Fibroblast of upper back skin (primary cell): ENCODE data around the gene NOC2L.

Experiments used
- DNase-seq: peaks from one replicate; pipeline ENCODE4 v3.0.0-alpha.2; 2013

The NOC2L gene

DNA sequence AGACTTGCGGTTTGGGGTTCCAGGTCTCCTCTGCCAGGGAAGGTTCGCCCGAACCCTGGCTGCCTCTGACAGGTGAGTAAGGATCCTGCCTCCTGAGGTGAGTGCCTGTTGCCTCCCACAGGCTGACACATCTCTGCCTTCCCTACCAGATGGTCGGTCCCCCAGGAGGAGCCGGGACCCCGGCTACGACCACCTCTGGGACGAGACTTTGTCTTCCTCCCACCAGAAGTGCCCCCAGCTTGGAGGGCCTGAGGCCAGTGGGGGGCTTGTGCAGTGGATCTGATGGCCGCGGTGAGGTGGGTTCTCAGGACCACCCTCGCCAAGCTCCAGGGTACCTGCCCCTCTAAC lies 15.2 kb upstream of the NOC2L start:
- no peak for DNase-seq

DNA sequence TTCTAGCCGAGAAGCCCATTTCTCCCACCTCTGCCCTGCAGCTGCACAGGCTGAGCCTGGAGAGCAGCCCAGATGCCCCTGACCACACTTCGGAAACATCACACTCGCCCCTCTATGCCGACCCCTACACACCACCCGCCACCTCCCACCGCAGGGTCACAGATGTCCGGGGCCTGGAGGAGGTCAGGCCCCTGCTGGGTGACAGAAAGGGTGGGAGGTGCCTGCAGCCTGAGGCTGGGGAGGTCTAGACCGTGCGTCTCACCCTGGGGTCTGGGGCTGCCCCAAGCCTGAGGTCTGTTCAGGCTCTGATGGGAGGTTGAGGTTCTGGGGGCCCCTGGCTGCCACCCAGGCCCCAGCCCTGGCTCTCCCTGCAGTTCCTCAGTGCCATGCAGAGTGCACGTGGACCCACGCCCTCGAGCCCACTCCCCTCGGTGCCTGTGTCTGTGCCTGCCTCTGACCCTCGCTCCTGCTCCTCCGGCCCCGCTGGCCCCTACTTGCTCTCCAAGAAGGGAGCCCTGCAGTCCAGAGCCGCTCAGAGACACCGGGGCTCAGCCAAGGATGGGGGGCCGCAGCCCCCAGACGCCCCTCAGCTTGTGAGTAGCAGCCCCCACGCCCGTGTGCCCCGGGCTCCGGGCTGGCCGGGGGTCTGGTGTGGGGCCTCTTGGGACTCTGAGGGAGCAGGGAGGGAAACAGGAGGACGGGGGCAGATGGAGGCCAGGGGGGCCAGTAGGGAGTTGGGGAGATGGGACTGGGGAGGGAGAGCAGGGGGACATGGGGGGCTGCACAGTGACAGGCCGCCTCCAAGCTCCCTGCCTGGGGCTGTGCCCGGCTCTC lies 14.6 kb upstream of the NOC2L start:
- DNase-seq: no peak

DNA sequence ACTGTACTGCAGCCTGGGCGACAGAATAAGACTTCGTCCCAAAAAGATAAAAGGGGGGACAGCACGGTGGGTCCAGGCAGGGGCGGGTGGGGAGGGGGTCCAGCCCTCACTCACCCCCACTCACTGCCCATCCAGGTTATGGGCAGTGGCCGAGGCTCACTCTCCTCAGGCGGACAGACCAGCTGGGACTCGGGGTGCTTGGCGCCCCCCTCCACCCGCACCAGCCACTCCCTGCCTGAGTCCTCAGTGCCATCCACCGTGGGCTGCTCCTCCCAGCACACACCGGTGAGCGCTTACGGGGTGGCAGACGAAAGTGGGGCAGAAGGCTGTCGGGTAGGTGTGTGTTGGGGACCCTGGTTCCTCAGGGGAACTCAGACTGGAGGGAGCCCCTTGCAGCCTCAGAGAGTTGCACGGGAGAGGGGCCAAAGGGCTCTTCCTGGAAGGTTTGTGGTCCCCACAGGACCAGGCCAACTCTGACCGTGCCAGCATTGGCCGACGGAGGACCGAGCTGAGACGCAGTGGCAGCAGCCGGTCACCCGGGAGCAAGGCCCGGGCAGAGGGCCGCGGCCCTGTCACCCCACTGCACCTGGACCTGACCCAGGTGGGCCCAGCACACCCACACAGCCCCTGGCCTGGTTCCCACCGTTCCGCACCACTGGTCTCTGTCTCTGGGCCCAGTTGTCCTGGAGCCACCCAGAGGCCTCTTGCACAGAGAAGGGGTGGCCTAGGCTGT lies 13.8 kb upstream of the NOC2L start:
- DNase-seq: no peak

DNA sequence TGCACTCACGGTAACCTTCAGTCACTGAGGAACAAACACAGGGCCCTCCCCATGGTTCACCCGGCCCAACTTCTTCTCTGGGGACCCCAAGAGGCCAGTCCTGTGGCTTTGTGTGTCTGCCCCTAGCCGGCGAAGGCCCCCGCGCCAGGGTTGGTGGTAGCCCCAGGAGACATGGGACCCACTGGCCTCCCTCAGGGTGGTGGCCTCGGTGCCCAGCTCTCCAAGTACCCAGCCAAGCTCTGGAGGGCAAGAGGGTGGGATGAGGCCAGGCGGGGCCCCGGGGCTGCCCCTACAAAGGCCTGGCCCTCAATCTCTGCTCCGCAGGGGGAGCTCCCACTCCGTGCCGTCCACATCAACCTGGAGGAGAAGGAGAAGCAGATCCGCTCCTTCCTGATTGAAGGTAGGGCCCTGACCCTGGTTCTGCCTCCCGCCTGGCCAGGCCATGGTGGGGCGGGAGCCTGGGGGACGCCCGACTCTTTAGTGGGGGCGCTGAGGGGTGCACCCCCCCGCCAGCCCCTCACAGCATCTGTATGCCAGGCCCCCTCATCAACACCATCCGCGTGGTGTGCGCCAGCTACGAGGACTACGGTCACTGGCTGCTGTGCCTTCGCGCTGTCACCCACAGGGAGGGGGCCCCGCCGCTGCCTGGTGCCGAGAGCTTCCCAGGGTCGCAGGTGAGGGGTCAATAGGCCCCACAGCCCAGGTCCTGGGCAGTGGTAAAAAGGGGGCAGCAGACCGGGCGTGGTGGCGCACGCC lies 12.9 kb upstream of the NOC2L start:
- no peak for DNase-seq

DNA sequence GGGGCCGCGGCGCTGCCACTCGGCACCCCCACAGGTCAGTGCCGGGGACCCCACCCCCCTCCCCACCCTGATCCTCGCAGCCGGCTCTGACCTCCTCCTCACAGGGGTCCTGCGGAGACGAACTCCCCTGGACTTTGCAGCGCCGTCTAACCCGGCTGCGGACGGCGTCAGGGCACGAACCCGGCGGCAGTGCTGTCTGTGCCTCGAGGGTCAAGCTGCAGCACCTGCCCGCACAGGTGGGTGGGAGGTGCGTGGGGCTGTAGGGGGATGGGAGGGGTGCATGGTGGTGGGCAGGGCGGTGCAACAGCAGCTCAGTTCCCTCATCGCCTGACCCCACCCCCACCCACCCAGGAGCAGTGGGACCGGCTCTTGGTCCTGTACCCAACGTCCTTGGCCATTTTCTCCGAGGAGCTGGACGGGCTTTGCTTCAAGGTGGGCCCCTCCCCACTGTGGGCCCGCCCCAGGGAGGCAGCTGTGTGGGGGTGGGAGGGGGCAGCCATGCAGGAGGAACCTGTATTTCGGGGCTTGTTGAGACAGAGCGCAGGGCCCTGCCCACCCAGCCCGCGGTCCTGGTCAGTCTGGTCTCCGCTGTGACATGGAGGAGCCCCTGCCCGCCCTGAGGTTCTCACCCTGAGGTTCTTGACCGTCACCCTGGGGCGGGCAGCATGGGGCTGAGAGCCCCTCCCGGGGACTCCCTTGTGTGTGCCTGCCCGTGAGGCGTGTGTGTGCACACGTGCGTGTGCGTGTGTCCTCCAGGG lies 12.1 kb upstream of the NOC2L start:
- DNase-seq: no peak

DNA sequence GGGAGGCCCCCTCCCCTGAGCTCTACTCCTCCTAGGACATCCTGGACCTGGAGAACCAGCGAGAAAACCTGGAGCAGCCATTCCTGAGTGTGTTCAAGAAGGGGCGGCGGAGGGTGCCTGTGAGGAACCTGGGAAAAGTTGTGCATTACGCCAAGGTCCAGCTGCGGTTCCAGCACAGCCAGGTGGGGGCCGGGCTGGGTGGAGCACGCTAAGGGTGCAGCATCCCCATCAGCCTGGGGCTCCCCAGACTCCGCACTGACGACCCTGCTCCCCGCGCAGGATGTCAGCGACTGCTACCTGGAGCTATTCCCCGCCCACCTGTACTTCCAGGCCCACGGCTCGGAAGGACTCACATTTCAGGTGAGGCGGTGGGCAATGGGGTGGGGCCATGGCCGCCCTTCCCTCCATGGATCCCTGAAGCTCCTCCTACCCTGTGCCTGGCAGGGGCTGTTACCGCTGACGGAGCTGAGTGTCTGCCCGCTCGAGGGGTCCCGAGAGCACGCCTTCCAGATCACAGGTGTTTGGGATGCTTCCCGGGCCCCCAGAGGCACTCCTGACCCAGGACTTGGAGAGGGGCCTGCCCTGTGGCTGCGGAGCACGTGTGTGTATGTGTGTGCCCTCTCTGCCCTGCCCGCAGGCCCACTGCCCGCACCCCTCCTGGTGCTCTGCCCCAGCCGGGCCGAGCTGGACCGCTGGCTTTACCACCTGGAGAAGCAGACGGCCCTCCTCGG lies 11.4 kb upstream of the NOC2L start:
- DNase-seq: no peak

DNA sequence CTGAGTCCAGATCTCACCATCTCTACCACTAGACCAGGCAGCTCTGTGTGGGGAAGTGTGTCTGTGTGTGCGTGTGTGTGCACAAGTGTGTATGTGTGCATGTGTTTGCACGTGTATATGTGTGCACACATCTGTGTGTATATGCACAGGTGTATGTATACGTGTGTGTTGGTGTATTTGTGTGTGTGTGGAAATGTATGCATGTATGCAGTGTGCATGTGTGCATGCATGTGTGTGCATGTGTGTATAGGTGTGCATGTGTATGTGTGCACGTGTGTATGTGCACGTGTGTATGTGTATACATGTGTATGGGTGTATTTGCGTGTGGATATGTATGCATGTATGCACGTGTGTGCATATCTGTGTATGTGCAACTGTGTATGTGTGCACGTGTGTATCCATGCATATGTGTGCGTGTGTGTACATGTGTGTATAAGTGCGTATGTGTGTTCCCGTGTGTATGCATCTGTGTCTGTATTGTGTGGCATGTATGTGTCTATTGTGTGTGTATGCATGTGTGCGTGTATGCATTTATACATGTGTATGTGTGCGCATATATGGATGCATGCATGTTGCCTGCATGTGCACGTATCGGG lies 10.3 kb upstream of the NOC2L start:
- no peak for DNase-seq

DNA sequence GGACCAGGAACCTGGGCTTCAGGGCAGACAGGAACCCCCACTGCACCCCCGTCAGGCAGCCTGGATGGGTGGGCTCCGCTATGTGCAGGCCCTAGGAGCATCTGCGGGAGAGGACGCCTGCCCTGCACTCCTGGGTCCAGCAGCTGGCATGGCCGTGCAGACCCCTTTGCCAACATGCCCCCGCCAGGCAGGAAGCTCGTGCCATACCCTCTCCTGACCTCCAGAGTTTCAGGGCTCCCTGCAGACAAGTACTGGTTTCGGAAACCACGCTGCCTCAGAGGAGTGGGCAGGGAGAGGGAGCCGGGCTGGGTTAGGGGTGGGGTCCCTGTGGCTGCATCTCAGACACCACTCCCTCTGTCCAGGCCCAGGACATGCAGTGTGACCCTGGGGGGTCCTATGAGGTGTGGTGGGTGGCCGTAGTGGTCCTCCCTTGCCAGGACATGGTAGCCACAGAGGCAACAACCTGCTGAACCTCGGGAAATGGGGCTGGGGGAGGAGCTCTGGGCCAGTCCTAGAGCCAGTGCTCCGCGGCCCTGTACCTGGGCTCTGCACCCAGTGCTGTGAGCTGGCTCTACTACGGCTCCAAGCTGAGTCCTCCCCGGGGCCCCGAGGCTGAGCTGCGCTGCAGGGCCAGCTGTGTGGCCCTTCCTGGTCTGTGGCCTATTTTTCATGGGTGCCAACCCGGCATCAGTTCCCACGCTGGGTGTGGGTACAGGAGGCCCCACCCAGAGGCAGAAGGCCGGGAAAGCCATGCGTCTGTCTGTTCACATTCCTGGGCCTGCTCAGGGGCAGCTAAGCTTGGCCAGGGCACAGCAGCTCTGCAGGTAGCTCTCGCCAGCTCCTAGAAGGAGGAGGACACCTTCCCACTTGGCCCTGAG lies 8.6 kb upstream of the NOC2L start:
- DNase-seq: no peak

DNA sequence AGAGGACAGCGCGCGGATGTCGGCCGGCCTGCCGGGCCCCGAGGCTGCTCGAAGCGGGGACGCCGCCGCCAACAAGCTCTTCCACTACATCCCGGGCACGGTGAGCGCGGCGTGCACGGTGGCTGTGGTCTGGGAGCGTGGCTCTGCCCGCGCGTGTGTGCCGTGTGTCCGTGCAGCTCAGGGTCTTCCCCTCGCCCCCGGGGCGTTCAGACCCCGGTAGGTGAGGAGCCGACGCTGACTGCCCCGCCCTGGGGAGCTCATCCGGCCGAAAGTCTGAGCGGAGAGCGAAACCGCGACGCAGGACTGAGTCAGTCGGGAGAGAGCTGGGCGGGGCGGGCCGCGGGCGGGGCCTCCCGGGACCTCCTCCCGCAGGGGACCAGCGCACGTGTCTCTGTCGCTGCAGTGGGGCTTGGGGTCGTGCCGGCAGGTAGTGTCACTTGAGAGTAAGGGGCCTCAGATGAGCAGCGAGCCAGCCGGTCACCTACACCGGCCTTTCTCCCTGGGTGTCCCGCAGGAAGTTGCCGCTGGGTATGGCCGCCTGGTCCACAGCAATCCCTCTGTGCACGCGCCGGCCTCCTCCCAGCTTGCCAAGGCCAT lies 7.7 kb upstream of the NOC2L start:
- DNase-seq: peak; percentile 60

DNA sequence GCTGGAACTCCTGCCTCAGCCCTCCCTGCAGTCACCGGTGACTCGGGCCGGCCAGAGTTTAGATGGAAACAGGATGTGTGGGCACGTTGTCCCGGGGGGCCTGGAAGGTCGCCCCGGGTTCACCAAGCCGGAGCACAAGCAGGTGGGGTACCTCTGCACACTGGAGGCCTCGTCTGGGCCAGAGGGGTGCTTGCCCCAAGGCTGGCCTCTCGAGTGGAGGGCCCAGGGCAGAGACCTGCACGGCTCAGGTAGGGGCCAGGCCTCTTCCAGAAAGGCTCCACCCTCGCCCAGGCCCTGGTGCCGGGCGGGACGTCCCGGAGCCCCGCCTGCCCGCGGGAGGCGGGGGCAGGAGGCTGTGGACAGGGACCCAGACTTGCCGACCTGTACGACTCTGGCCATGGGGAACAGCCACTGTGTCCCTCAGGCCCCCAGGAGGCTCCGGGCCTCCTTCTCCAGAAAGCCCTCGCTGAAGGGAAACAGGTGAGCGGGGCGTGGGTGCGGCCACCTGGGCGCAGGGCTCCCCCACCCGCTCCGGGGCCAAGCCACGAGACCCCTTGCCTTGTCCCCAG lies 7.2 kb upstream of the NOC2L start, which contains the start of gene PLEKHN1:
PLEKHN1 (plus strand) TSS at position 348 of the 569 bp plus-strand sequence; CDS start at position 398, 50 bp downstream.
- peak; percentile 39 for DNase-seq

DNA sequence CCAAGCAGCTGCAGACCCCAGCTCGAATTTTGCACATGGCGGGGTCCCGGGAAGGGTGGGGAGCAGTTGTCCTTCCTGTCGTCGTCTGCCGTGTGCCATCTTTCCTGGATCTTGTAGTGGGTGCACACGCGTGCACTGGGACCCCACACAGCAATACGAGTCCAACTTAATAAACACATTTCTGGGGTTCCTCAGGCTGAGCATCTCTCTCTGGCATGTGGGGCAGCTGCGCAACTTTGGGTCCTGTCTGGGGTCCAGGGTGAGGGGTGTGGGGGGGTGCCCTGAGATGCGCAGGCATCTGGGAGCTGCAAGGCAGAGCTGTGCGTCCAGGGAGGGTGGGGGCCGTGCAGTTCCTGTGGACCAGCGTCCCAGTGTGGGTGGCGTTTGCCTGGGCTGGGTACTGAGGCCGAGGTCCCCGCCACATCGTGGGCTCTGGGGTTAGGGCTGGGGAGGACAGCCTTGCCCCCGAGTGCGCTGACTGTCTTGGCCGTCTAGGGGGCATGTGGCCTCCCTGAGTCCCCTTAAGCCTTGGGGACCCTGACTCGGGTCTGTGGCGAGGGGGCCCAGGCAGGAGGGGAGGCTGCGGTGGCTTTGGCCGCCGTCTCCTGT lies 6.6 kb upstream of the NOC2L start:
- no peak for DNase-seq

DNA sequence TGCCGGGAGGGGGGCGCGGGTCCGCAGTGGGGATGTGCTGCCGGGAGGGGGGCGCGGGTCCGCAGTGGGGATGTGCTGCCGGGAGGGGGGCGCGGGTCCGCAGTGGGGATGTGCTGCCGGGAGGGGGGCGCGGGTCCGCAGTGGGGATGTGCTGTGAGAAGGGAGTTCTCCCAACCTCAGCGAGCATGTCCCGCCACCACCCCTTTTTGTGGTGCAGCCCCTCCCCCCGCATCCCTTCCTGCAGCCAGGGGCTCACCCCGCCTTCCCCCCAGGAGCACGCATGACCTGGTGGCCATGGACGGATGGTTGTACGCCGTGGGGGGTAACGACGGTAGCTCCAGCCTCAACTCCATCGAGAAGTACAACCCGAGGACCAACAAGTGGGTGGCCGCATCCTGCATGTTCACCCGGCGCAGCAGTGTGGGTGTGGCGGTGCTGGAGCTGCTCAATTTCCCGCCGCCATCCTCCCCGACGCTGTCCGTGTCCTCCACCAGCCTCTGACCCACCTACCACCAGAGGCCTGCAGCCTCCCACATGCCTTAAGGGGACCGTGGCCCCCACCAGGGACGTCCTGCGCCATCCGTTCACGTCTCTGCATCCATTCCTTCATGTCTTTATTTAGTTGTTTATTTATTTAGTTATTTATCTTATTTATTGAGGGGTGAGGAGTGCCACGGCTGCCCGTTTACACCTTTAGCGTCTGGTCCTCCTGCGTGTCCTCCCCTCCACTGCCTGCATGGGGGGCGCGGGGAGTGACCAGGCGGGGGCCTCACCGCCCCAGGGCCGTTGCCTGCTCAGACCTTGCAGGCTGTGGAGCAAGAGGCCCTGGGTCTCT lies 5.9 kb upstream of the NOC2L start:
- no peak for DNase-seq

DNA sequence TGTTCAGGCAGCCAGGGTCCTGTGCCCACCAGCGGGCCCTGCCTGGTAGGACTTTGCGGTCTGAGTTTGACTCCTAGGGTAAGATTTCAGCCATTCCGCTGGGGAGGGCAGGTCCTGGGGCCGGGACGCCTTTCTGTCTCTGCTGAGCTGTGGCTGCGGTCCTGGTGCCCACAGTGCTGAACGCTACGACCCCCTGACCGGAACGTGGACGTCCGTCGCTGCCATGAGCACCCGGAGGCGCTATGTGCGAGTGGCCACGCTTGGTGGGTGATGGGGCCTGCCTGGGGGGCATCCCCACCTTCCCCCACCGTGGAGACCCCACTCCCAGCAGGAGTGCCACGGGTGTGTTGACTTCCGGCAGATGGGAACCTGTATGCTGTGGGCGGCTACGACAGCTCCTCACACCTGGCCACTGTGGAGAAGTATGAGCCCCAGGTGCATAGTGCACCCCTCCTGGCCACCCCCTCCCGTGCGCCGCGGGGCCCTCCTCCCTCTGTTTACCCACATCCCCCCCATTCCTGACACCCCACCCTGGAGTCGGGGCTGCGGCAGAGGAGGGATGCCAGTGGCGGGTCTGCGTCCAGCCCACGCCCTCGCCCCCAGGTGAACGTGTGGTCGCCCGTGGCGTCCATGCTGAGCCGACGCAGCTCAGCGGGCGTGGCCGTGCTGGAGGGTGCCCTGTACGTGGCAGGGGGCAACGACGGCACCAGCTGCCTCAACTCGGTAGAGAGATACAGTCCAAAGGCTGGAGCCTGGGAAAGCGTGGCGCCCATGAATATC lies 4.9 kb upstream of the NOC2L start:
- no peak for DNase-seq

DNA sequence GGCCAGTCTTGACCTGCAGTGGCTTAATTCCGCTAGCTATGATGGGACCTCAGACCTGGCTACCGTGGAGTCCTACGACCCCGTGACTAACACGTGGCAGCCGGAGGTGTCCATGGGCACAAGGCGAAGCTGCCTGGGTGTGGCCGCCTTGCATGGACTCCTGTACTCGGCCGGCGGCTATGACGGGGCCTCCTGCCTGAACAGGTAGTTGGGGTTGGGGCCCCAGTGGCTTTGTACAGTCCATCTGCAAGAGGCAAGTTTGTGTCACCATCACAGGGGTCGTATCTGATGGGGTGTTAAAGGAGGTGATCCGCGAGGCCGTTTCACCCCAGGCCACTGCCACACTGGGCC lies 4.2 kb upstream of the NOC2L start:
- DNase-seq: no peak

DNA sequence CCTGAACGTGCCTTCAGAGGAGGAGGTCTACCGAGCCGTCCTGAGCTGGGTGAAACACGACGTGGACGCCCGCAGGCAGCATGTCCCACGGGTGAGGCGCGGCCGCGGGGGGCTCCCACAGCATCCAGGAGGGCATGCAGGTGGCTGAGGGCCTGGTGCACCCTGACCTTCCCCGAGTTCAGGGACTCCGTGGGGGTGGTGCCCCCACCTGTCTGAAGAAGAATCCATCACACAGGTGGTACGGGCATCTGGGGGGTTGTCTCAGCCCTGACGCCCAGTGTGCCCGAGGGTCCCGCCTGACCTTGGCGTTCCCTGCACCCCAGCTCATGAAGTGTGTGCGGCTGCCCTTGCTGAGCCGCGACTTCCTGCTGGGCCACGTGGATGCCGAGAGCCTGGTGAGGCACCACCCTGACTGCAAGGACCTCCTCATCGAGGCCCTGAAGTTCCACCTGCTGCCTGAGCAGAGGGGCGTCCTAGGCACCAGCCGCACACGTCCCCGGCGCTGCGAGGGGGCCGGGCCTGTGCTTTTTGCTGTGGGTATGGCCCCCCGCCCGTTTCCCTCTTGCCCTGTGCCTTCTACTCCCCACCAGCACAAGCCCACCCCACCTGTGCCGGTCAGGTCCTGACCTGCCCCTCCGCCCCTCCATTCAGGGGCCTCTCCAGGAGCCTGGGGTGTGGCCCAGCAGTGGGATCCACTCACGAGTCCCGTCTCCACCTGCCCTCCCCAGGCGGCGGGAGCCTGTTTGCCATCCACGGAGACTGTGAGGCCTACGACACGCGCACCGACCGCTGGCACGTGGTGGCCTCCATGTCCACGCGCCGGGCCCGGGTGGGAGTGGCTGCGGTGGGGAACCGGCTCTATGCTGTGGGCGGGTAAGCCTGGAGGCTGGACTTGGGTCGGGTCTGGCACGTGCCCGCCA lies 3.6 kb upstream of the NOC2L start:
- no peak for DNase-seq

DNA sequence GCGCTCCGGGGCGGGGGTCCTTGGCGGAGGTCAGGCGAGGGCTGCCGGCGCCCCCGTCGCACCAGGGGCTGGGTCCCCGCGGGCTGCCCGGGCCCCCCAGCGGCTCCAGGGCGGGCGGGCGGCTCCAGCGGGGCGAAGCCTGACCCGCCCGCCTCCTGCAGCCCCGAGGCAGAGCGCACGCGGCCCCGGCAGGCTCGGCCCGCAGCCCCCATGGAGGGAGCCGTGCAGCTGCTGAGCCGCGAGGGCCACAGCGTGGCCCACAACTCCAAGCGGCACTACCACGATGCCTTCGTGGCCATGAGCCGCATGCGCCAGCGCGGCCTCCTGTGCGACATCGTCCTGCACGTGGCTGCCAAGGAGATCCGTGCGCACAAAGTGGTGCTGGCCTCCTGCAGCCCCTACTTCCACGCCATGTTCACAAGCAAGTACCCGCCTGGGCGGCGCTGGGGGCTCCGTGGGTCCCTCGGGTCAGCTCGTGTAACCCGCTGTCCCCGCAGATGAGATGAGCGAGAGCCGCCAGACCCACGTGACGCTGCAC lies 2.1 kb upstream of the NOC2L start:
- DNase-seq: no peak
